ENCODE results near the gene SEMA4D.
A peak's percentile ranks its signal among the peaks of the same experiment; 100 is the strongest.

The SEMA4D gene

DNA sequence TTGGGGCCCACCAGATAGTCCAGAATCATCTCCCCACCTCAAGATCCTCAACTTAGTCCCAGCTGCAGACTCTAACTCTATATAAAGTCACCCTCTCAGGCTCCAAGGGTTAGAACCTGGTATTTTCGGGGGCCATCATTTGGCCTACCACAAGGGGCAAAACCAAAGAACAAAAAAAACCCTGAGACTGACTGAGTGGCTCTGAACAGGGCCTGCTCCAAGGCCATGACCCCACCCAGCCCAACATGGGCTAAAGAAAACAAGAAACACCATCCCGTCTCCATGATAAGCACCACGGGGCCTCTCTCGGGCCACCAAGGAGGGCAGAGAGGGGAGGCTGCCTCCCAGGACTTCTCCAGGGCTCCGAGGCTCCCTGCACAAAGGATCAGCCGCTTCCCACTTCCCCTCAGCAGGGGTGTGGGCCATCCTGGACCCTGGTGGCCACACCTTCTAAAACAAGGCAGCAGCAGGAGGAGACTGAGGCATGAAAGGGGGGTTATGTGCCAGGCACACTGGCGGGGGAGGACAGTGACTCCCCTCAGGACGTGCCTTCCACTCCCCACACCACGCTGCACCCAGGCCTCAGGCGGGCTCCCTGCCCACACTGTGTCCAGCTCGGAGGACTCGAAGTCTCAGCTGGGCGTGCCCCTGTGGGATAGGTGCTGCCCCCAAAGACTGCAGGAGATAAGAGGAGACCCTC, 51.5 kb downstream of the SEMA4D start:
- no peak for DNase-seq (ENCODE audit: low read depth in 3 of 3)

DNA sequence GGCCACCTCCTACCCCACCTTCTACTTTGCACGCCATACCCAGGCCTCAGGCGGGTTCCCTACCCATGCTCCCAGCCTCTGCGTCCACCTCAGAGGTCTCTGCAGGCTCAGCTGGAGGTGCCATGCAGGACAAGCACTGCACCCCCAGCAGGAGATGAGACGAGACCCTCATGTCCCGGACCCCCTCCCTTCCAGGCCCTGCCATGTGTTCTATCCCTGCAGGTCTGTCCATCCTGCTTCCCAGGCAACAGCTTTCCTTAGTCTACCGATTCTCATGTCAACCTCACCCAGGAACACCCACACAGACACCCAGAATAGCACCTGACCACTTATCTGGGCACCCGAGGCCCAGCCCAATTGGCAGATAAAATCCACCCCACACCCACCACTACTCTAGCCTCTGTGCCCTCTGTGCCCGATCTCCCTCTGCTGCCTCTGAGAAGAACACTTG, 52.1 kb downstream of the SEMA4D start:
- no peak for DNase-seq (ENCODE audit: low read depth in 3 of 3)

DNA sequence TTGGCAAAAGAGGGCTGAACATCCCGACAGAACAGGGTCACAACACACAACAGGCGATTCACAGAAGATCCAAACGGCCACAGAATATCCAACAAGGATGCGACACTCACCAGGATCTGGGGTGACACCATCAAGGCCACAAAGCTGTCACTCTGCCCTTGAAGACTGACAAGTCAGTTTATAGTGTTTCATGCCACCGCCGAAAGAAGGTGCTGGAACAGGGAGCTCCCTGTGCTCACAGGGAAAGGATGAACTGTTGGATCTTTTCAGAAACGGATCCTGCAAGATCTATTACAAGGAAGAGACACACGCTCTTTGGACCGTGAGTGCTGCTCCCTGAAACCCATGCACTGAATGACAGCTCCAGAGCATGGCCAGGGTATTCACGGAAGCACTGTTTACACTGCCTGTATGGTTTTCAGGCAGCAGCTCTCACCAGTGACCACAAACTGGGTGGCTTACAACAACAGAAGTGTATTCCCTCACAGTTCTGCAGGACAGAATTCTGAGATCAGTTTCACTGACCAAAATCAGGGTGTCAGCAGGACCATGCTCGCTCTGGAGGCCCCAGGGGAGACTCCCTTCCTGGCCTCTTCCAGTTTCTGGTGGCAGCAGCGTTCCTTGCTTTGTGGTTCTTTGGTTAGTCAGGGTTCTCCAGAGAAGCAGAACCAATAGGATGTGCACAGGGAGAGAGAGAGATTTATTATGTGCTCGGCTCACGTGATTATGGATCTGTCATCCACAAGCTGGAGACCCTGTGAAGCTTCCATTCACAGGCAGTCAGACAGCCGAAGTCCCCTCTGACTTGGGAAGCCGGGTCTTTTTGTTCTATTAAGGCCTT, 52.8 kb downstream of the SEMA4D start:
- DNase-seq (ENCODE audit: low read depth in 3 of 3), result no peak

DNA sequence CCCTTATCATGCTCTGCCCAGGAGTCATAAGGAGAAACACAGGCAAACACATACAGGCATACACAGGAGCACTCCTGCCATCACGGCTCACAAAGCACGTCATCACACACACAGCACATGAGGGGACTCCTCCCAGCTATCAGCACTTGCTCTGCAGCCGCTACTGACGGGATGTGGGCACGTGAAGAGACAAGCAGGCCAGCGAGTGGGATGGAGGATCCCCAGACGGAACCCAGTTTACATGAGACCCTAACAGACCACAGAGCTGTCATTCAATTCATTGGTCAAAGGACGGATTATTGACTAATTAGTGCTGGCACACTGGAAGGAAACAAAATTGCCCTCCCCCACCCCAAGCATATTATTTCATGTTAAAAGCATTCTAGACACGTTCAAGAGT, 53.6 kb downstream of the SEMA4D start:
- DNase-seq (ENCODE audit: low read depth in 3 of 3), result peak in 1 of 3 experiments; percentile 51

DNA sequence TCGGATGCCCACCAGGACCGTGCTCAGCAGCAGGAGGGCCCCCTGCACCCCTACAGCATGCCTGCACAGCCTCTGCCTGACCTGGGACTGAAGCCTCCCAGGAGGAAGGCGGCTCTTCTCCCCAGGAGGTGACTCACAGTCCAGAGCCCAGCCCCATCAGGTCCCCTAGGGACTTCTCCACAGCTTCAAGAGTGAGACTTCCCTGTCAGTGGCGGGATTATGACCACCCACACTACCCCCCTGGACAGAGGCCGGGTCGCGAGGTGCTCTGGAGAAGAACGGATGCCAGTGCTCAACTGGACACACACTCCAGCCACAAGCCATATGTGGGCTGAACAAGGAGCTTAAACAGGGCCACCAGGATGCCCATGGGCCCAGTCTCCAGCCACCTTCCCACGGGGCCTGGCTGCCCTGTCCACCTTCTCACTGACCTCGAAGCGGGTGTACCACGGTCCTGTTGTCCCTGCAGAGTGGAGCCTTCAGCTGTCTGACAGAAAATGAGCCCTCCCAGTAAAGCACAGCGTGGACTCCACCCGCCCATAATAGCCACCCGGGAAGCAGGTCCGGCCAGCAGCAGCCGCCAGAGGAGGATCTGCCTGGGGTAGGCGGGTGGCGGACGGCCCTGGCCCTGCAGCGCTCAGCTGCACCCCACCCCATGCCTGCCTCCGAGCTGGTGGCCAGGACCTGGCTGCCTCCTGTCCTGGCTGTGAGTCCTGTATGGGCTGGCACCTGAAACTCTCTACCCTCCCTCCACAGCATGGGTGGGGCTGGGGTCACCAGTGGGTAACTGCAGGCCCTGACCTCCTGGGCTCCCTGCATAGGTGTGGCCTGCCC, 54.7 kb downstream of the SEMA4D start:
- no peak for DNase-seq (ENCODE audit: low read depth in 3 of 3)

DNA sequence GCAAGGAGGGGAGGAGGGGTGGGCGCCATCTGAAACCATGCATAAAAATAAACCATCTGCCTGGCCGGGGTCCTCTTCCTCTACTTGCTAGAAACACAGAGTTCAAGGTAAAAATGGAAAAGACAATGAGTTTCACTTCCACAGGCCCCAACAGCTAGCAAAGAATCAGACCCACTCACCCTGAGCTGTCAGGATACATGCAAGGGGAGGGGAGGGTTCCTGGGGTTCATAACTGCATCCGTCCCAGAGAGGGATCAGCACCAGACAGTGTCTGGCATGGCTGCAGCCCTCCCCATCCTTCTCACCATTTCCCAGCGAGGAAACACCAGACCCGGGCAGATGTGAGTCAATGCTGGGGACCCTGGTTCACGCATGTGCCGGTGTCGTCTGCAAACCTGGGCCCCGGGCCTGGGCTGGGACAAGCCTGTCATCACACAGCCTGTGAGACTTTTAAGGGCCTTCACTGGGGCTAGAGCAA, 55.4 kb downstream of the SEMA4D start:
- DNase-seq (ENCODE audit: low read depth in 3 of 3), result no peak

DNA sequence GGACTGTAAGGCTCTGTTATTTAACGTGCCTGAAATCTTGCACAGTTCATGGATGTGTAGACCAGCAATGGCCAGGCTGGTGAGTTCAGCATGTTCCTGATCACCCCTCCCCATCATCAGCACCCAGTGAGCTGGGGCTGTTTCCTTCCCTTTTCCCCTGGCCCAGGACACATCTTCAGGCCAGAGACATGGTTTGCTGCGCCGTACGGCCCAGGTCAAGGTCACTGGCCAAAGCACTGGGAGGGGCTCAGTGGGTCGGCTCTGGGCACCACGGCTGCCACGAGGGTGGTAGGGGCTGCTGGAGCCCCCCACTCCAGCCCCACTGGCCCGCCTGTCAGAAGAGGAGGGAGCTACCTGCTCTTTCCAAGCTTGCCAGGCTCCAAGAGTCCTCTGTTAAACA, 55.9 kb downstream of the SEMA4D start:
- no peak for DNase-seq (ENCODE audit: low read depth in 3 of 3)

DNA sequence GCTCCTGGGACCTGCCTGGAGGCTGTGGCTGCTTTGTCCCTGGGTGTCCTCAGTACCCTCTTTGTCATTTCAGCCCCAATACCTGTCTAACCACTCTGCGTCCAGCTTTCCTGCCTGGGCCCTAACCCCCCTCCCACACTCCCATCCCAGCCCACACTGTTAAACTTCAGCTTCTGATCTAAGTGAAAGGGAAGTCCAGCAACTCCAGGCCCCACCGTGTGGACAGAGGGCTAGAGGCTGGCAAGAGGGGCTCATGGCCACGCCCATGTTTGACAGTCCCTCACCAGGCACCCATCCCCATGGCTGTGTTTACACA, 56.3 kb downstream of the SEMA4D start:
- no peak for DNase-seq (ENCODE audit: low read depth in 3 of 3)

DNA sequence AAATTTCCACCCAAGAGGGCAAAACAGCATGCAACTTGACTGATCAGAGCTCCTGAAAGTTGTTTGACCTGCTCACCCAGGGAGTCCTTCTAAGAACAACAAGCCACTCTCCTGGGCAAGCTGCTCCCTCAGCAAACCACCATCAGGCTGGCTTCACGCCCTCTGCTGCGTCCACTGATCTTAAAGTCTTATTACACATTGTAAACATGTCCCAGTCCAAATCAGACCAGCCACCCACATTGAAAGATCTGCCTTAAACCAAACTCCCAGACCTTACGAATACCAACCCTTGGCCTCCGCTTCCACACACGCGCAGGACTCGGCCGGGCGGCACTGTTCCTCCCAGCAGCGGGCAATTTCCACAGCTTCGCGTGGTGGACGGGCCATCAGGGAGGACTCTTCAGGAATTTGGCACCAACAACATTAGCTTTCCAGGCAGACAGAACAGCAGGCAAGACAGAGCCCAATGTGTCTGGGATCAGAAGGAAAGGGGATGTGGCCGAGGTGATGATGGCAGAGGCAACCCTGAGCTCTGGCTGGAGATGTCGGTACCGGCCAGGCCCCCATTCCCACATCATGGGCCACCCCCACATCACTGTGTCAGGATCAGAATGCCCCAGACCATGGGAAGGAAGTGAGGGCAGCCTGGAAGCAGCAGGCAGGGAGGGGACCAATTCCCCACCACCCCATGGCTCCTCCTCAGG, 56.8 kb downstream of the SEMA4D start:
- DNase-seq (ENCODE audit: low read depth in 3 of 3), result no peak

DNA sequence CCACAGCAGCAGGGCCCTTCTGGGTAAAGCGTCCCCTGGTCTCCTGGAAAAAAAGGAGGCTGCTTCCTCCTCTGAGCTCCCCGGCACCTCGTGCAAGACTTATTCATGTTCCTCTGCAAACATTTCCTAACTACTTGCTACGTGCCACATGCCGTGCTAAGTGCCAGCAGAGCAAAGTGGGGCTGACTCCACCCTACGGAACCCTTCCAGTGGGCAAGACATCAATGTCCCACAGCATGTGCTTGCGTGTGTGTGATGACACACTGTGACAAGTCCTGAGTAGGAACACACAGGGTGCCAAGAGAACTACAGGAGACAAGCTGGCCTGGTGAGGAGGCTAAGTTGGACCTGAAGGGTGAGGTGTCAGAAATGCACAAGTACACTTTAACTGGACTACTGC, 57.4 kb downstream of the SEMA4D start:
- DNase-seq (ENCODE audit: low read depth in 3 of 3), result no peak

DNA sequence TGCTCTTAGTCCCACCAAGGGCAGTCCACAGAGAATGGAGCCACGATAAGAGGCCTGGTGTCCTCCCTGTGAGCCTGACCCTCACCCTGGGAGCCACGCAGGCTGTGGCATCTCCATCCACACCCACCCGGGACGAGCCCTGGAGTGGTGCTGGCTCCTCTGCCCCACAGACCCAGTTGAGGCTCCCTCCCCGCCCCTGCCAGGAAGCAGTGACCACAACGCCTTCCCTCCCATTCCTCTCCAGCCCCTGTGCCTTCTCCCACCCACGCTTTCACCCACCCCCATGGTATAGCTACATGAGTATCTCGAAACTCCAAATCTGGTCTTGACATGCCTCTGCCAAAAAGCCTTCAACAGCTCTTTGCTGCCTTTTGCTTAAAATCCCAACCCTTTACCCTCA, 57.9 kb downstream of the SEMA4D start:
- no peak for DNase-seq (ENCODE audit: low read depth in 3 of 3)

DNA sequence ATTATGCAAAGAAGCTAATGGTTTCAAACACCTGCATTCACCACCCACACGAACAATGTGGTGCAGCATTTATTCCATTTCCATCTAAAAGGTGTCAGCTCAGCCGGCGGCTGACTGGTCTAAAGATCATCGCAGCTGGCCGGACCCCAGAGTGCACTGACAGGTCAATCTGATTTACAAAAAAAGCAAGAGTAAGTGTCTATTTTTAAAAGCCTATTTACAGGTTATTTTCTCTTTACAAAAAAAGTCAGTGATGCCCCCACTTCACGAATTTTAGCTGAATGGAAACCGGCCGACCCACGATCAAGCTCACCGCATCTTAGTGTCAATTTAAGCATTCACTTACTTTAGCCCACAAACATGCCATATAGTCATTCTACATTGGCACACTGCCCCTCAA, 58.3 kb downstream of the SEMA4D start:
- no peak for DNase-seq (ENCODE audit: low read depth in 3 of 3)

DNA sequence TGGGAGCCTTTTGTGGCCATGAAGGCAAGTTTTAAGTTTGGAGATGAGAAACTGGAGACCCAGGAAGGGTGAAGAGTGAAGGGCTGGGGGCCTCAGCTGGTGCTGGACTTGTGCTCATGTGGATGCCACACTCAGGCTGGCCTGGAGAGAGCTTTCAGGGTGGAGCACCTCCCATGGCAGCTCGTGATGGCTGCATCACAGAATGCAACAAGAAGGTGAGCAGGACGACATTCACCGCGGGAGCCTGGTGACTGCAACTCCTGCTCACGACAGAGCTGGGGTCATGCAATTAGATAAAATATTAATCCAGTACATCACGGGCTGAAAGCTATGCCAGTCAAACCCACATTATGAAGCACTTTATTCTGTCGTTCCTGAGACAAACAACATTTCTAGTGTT, 59.7 kb downstream of the SEMA4D start:
- no peak for DNase-seq (ENCODE audit: low read depth in 3 of 3)

DNA sequence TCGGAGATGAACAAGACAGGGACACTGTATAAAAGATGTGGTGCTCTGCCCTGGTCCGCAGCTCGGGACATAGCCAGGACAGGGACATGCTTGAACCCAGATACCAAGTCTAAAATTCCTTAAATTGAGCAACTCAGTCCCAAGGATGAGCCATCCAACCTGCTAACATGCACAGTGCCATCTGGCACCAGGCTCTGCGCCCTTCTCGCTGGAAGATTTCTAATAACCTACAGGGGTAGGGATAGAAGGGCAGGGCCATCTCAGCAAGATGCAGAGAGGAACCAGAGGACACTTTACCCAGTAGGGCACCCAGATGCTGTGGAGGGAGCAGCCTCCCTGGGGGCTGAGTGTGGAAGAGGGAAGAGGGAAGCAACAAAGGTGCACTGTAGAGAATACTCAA, 60.1 kb downstream of the SEMA4D start:
- DNase-seq (ENCODE audit: low read depth in 3 of 3), result no peak

DNA sequence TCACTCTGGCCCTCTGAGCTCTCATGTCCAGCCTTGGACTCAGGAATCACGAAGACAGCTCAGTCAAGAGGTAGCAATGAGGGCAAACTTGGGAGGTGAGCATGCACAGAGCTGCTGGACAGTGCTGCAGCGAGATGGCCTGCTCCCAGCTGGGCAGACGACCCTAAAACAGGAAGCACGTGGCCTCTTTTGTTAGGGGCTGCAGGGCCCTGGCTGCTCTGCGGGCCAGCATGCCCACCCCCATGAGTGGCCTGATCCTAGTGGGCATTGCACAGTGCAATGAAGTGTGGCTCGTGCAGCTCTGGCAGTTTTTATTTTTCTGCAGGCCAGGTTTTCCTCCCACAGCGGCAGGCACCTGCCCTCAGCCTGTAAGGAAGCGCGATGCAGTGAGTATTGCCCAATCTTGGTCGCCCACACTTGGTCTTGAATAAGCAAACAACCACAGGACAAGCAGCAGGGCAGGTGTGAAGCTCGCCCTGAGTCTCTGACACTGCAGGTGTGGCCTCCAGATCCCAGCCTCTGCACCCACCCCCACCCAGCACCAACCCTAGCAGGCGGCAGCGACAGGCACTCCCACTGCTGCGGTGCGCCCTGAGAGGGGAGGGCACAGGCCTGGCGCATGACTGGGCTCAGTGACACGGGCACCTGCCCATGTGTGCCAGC, 60.8 kb downstream of the SEMA4D start:
- peak in 1 of 3 experiments; percentile 38 for DNase-seq (ENCODE audit: low read depth in 3 of 3)

DNA sequence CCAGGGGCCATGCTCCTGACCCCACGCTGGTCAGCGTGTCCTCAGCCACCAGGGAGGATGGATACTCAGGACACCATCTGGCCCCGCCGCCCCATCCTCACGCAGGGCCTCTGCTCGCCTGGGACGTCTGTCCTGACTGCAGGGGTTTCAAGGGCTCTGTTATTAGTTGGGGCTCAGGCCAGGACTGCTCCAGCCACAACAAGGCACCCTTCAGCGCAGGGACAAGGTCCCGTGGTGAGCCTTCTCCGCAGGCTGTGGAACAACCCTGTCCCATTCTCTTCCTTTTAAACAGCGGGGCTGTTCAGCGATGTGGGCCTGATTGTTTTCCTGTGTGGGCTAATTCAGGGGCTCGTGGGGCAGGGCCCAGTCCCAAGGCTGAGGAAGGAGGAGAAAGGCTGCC, 61.6 kb downstream of the SEMA4D start:
- DNase-seq (ENCODE audit: low read depth in 3 of 3), result no peak

DNA sequence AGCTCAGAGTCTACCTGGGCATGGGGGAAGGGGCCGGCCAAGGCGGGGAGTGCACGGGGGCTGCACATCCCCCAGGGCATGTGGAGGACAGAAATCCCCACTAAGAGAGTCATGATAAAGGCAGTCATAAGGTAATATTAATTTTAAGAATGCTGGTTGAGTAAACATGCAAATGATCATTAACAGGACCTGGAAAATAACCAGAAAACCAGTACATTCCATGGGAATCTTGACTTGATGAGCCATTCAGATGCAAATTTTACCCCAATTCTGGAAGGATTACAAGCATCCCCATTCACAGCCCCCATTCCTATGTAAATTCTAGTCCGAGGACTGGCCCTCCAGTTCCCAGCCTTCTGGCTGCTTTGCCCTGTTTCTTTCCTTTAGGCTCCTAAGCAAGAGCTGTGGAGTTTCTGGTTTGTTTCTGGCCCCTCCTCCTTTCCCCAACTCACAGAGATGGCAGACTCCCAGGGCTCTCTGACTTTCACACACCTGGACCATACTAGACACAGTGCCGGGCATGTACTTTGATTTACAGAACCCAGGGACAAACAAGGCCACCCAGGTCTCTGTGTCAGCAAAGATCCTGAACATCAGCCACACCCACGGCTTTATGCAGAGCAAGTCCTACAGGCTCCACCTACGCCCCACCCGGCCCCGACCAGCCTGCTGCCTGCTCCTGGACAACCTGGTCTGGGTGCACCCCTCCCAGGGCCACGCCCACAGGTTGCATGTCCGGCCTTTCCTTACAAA, 62.7 kb downstream of the SEMA4D start:
- no peak for DNase-seq (ENCODE audit: low read depth in 3 of 3)

DNA sequence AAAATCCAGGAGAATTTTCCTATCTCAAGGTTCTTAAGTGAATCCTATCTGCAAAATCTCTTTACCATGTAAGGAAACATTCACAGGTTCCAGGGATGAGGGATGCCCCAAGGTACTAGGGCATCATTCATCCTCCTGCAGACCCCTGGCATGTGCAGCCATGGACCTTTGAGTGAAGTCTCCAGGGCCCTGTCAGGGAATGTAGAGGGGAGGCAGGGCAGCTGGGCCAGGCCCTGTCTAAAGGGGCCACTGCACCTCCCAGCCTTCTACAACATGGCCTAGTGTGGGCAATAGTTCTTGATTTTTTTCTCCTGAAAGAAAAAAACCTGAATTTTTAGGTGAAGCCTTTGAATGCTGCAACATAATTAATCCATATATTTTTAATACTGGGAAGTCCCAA, 63.3 kb downstream of the SEMA4D start:
- no peak for DNase-seq (ENCODE audit: low read depth in 3 of 3)

DNA sequence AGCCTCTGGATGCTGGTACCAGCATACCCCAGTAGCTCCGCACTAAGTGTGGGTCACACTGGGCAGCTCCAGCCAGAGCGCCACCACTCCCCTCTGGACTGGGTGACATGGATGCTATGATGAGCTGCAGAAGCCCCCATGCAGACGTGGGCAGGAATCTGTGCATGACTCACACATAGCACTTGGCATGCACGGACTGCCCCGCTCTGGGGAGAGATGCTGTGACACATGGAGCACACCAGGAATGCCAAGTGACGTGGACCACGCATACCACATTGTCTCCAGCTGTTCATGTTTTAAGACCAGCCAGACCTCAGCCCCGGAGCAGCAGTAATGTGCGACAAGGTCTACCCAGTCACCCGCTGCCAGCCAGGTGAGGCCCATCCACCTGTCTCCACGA, 64.1 kb downstream of the SEMA4D start:
- no peak for DNase-seq (ENCODE audit: low read depth in 3 of 3)

DNA sequence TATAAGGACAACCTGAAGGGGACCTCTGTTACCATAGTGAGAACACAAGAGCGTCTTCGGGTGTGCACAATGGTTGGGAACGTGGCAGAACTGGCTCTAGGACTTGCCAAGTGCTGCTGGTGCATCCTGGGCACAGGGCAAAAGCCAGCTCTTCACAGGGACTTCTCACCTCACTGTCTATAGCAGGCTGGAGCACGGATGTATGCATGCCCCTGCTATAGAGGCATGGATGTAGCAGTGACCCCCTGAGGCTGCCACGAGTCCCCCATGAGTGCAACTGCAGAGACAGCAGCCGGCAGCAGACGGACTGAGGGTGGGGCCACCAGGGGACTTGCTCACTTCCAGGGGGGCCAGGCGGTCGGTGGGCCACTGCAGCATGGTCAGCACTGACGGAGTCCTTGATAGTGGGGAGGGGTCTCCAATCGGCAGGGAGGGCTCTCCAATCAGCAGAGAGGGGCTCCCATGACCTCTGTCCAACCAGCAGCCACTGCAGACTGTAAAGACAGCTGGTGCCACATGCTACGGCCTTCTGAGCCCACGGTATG, 64.9 kb downstream of the SEMA4D start:
- no peak for DNase-seq (ENCODE audit: low read depth in 3 of 3)

Data from stimulated activated CD4-positive, alpha-beta T cell treated with anti-CD3 and anti-CD28 coated beads, TNF-alpha, amount 100 ng/mL, for 24 hours (primary cell).